ENCODE results near the gene RNF14. TPM values are rescaled to one million over a fixed set of nuclear protein-coding genes. Genes with fewer than 3 reads are reported as not detected.

The RNF14 gene
- total and polyA plus RNA-seq, 9 of the 15 experiments (the other 6 are each of a cell fraction or from before 2014, with no cell fraction given): 36.3 to 140 (median 75.1) TPM

DNA sequence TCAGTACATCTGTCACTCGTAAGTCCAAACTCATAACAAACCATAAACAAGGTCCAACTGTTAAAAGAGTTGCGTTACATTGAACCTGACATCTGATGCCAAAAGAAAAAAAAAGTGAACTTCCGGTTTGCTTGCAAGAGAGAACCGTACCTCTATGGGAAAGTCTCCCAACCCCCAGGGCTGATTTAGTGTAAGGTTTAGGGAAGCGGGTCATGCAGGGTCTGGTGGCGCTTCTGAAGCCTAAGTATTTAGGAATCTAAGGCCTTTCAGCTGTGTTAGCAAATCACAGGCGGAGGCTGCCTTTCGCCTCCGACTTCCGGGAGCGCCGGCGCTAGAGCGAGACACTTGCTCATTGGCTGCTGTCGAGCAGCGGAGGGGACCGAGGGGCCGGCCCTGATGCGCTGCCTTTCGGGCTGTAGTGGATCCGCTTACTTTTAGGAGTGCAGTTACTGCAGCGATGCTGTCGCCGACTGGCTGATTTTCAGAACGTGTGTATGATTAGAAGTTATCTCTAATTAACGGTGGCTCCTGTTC is 55.9 kb downstream of the RNF14 start (continued):
- TF ChIP-seq, protein P1, sequence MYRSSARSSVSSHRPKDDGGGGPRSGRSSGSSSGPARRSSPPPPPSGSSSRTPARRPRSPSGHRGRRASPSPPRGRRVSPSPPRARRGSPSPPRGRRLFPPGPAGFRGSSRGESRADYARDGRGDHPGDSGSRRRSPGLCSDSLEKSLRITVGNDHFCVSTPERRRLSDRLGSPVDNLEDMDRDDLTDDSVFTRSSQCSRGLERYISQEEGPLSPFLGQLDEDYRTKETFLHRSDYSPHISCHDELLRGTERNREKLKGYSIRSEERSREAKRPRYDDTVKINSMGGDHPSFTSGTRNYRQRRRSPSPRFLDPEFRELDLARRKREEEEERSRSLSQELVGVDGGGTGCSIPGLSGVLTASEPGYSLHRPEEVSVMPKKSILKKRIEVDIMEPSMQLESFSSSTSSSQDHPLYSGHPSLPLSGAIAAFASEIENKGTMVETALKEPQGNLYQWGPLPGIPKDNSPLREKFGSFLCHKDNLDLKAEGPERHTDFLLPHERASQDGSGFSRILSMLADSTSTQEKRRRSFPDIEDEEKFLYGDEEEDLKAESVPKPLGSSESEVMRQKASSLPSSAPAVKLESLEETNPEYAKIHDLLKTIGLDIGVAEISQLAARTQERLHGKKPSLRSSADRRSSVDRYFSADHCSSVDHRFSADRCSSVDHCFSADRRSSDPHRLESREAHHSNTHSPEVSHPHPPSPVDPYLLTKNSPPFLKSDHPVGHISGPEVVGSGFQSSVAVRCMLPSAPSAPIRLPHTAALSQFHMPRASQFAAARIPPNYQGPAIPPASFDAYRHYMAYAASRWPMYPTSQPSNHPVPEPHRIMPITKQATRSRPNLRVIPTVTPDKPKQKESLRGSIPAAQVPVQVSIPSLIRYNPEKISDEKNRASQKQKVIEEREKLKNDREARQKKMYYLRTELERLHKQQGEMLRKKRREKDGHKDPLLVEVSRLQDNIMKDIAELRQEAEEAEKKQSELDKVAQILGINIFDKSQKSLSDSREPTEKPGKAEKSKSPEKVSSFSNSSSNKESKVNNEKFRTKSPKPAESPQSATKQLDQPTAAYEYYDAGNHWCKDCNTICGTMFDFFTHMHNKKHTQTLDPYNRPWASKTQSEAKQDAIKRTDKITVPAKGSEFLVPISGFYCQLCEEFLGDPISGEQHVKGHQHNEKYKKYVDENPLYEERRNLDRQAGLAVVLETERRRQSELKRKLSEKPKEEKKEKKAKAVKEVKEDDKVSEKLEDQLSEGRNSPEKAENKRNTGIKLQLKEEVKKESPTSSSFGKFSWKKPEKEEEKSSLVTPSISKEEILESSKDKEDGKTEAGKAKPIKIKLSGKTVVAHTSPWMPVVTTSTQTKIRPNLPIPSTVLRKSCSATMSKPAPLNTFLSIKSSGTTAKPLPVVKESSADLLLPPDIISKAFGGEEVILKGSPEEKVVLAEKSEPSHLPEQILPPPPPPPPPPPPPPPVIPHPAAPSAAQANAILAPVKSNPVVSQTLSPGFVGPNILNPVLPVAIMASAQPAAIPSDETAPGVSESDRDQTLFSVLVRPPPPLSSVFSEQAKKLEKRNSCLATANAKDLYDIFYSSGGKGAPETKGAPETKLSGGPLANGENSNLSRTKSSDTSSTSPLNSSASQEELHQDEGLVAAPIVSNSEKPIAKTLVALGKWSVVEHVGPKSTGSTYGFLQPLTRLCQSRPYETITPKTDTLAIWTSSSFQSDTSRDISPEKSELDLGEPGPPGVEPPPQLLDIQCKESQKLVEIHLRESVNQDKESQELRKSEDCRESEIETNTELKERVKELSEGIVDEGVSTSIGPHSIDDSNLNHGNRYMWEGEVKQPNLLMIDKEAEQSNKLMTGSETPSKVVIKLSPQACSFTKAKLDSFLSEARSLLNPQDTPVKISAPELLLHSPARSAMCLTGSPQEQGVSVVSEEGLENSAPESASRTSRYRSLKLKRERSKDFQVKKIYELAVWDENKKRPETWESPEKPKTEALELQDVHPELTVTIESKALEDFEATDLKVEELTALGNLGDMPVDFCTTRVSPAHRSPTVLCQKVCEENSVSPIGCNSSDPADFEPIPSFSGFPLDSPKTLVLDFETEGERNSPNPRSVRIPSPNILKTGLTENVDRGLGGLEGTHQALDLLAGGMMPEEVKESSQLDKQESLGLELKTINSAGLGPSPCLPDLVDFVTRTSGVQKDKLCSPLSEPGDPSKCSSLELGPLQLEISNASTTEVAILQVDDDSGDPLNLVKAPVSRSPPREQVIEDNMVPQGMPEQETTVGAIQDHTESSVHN (IDR thresholded peaks at IDR 0.05; ENCODE audit: borderline replicate concordance in 1 of 2, low read depth in 1 of 2): 0 out of 4 replicates have a peak, but pooled peaks of 1 of the 2 experiments have one; percentile 25
- TF ChIP-seq, protein P2, sequence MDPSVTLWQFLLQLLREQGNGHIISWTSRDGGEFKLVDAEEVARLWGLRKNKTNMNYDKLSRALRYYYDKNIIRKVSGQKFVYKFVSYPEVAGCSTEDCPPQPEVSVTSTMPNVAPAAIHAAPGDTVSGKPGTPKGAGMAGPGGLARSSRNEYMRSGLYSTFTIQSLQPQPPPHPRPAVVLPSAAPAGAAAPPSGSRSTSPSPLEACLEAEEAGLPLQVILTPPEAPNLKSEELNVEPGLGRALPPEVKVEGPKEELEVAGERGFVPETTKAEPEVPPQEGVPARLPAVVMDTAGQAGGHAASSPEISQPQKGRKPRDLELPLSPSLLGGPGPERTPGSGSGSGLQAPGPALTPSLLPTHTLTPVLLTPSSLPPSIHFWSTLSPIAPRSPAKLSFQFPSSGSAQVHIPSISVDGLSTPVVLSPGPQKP (CRISPR knock-in tag; IDR thresholded peaks at IDR 0.05): no peak
- 0 out of 2 replicates have a peak, but pooled peaks have one; percentile 37 for TF ChIP-seq RNF2 (IDR thresholded peaks at IDR 0.05)
- TF ChIP-seq NRF1 (conservative IDR thresholded peaks at IDR 0.05 in 1 of 2, IDR thresholded peaks at IDR 0.05 in 1 of 2): peak; percentile 82 to 84
- TF ChIP-seq TEAD4 (IDR thresholded peaks at IDR 0.05; ENCODE audit: low read length): peak; percentile 43
- TF ChIP-seq TEAD4 (CRISPR knock-in tag; IDR thresholded peaks at IDR 0.05; ENCODE audit: borderline replicate concordance): no peak
- TF ChIP-seq, protein P3, sequence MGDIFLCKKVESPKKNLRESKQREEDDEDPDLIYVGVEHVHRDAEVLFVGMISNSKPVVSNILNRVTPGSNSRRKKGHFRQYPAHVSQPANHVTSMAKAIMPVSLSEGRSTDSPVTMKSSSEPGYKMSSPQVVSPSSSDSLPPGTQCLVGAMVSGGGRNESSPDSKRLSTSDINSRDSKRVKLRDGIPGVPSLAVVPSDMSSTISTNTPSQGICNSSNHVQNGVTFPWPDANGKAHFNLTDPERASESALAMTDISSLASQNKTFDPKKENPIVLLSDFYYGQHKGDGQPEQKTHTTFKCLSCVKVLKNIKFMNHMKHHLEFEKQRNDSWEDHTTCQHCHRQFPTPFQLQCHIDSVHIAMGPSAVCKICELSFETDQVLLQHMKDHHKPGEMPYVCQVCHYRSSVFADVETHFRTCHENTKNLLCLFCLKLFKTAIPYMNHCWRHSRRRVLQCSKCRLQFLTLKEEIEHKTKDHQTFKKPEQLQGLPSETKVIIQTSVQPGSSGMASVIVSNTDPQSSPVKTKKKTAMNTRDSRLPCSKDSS (IDR thresholded peaks at IDR 0.05; ENCODE audit: low read depth, partially characterized antibody): no peak
- TF ChIP-seq PHF21A (IDR thresholded peaks at IDR 0.05; ENCODE audit: borderline replicate concordance, low read depth): peak; percentile 89; the same call in 1 of the 2 replicates
- TF ChIP-seq, protein P4, sequence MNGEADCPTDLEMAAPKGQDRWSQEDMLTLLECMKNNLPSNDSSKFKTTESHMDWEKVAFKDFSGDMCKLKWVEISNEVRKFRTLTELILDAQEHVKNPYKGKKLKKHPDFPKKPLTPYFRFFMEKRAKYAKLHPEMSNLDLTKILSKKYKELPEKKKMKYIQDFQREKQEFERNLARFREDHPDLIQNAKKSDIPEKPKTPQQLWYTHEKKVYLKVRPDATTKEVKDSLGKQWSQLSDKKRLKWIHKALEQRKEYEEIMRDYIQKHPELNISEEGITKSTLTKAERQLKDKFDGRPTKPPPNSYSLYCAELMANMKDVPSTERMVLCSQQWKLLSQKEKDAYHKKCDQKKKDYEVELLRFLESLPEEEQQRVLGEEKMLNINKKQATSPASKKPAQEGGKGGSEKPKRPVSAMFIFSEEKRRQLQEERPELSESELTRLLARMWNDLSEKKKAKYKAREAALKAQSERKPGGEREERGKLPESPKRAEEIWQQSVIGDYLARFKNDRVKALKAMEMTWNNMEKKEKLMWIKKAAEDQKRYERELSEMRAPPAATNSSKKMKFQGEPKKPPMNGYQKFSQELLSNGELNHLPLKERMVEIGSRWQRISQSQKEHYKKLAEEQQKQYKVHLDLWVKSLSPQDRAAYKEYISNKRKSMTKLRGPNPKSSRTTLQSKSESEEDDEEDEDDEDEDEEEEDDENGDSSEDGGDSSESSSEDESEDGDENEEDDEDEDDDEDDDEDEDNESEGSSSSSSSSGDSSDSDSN (IDR thresholded peaks at IDR 0.05; ENCODE audit: borderline replicate concordance in 1 of 2, low read depth in 2 of 2, low read length in 2 of 2): 0 out of 4 replicates have a peak, but pooled peaks of 1 of the 2 experiments have one; percentile 51
- 0 out of 2 replicates have a peak, but pooled peaks have one; percentile 65 for TF ChIP-seq CTBP1 (IDR thresholded peaks at IDR 0.05; ENCODE audit: borderline replicate concordance)
- 0 out of 2 replicates have a peak, but pooled peaks have one; percentile 23 for TF ChIP-seq ZEB2 (IDR thresholded peaks at IDR 0.05)

Measured in K562 (cell line).